HG02870 (cell line): ENCODE data around the gene RTP2.
A peak's percentile ranks its signal among the peaks of the same experiment; 100 is the strongest.

ENCODE experiments used
- ATAC-seq: cut with Tn5 transposase; IDR thresholded peaks from one replicate; pipeline ENCODE4 v1.9.1; 2021; ENCODE audit warnings: mild to moderate bottlenecking, moderate library complexity; ENCODE audit not compliant: unreplicated experiment

Gene RTP2, protein sequence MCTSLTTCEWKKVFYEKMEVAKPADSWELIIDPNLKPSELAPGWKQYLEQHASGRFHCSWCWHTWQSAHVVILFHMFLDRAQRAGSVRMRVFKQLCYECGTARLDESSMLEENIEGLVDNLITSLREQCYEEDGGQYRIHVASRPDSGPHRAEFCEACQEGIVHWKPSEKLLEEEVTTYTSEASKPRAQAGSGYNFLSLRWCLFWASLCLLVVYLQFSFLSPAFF

GRCh38 chr3:187702507-187703033, at the start of gene RTP2:
Gene RTP2 (minus strand): TSS chr3:187702557. CDS start chr3:187702128, 429 bp downstream.
- no peak for ATAC-seq

- ATAC-seq: no peak
These were observed 48.3 kb upstream of the RTP2 start for GRCh38 chr3:187750513-187751123.

DNA sequence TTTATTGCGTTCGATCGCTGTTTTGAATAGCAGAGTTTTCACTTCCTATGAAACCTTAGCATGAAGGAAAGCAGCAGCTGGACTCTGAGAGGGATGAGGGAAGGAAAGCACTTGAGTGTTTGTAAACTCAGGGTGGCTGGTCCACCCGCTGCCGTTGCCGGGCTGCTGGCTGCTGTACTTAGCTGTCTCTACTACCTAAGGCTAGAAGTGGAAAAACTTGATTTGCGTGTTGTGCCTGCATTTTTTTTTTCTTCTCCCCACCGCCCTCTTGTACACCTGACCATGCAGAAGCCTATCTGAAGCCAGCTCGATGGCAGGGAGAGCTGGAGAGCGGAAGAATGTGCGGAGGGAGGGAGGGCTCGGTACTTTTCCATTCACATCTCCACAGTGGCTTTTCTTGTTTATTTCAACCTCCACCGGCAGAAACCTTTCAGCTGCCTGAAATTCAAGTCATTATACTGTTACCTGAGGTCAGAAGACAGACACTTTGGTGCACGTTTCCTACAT, 47.7 kb upstream of the RTP2 start:
- ATAC-seq: no peak

GRCh38 chr3:187748050-187748481, 45.7 kb upstream of the RTP2 start:
- ATAC-seq: no peak

DNA sequence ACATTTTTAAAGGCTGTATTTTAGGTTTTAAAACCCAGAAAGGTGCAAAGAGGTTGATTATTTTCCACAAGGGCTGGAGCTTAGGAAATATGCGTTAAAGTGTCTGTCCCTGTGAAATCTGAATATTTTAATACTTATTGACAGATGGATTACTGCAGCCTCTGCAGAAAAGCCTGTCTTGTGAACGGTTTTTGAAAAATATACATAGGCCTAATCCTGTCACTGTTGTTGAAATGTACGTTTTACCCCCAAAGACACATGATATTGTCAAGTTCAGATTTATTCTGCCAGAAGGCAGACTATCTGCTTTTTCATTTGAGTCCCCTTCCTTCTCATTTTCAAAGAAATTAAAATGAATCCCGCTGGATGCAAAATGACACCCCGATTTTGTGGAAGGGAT, 45.1 kb upstream of the RTP2 start:
- ATAC-seq: no peak

GRCh38 chr3:187746442-187747281, 44.3 kb upstream of the RTP2 start:
- ATAC-seq: no peak

DNA sequence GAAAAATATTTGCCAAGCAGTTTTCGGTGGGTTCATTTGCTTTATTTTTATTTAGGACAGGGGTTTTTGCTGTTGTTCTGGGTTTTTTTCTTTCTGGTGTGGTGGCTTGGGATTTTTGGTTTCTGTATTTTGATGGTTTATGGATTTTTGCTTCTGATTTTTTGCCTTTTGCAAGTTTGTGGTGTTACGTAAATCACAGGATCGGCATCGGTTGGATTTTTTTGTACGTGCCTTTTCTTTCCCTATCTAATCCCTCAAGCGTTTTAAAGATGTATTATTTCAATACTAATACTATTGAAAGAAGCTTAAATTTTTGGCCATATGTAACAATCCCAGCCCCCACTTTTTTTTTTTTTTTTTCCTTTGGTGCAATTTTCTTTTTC, 43.7 kb upstream of the RTP2 start:
- ATAC-seq: no peak

DNA sequence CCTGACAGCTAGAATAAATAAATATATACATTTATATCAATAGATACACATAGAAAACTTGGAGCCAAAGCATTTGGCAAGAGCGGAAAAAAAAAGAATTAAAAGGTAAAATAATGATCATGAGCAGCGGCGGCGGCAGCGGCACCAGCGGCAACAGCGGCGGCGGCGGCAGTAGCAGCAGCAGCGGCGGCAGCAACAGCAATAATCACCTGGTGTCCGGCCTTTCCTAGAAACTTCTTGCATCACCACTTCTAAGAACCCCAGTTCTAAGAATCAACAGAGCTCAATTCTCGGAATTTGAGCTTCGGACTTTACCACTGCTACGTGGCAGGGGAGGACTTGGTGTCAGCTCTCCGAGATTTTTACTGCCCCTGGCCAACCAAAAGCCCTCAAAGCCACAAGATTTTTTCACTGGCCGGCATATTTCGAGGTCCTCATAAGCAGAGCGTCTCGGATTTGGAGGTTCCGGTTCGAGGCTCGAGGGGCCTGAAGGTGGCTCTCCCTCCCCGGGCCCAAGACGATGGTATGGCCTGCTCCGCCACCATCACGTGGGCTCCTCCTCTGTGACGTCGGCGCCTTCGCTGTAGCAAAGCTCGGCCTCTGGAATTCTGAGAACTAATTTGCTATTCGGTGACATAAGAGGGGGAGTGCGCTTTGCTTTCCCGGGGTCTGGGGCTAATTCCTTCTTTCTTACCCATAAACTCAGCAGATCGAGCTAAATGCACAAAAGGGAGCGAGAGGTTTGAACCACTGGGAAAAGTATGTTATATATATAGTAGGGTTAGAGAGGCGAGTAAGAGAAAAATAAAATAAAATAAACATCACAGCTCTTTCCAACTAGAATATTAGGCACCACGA, 43.1 kb upstream of the RTP2 start, which contains the start of gene BCL6:
Gene BCL6 (minus strand): TSS at position 268 of the 858 bp plus-strand sequence. CDS start 11,775 bp downstream, outside the sequence.
- peak; percentile 73 for ATAC-seq

- ATAC-seq: no peak
These were observed 42.1 kb upstream of the RTP2 start for GRCh38 chr3:187744169-187745151.

GRCh38 chr3:187743195-187744141, 41.1 kb upstream of the RTP2 start:
- ATAC-seq: no peak

DNA sequence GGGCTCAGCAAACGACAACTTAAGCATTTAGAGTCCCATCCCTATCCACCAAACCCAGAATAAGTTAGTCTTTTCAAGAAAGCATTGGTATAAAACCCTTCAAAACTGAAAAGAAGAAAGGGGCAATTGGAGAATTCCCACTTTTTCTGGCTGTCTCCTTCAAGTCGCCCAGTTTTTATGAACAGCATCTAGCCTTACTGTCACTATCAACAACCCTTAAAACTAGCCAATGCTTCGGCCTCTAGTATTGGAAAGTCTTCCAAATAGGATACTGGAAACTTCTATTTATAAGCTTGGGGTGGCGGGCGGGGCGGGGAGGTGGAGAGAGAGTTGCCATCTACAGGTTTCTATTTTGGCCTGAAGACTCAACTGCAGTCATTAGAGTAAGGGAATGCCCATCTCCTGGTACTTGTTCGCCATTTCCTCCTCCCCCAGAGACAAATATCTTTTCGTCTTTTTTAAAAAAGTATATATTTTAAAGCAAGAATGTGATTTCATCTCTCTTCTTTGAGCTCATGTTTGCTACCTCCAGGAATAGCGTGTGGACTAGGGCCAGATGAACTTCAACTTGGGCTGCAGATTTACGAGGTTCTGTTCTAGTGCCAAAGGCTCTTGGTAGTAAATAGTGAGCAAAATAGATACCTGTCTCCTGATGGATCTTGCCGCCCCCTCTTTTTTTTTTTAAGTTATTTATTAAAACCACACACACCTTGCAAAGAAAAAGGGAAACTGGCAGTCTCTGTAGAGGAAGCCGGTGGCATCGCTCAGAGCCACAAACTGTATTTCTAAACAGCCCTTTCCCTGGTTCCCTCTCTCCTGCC, 40.2 kb upstream of the RTP2 start:
- no peak for ATAC-seq

DNA sequence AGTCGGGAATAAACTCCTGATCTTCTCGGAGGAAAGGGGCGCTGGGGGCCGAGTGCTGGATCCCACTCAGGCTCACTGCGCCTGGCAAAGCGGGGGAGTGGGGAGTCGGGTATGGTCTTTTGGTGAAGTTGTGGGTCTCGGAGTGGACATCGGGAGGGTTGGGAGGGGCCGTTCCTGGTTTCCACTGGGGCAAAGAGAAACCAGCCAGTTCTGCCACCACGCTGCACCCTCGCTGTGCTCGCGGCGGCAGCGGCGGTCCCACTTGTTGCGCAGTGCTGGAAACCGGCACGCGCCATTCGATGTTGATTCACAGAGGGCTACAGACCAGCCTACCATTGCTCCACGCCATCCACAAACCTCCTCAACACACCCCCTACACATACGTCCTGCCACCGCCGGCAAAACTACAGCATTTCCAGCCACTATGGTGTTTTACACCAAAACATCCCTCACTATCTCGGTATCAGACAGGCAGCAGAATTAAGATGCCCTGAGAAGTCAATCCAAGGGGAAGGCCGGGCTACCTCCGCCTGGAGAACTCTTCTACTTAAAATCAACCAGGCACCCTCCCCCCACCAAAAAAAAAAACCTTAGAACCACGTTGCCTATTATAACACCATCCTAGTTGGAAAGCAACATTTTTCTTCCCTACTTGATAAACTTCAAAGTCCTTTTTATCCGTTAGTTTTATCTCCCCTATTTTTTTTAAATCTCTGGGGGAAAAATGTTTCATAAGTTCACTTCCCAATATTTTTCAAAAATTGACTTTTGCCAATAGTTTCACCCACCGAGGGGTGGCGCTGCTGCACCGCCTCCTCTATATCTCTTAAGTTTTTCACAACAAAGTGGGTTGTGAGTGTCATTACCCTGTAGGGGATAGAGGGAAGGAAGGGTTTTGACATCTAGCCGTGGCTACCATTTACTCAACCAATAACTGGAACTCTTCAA, 39.3 kb upstream of the RTP2 start:
- ATAC-seq: no peak

DNA sequence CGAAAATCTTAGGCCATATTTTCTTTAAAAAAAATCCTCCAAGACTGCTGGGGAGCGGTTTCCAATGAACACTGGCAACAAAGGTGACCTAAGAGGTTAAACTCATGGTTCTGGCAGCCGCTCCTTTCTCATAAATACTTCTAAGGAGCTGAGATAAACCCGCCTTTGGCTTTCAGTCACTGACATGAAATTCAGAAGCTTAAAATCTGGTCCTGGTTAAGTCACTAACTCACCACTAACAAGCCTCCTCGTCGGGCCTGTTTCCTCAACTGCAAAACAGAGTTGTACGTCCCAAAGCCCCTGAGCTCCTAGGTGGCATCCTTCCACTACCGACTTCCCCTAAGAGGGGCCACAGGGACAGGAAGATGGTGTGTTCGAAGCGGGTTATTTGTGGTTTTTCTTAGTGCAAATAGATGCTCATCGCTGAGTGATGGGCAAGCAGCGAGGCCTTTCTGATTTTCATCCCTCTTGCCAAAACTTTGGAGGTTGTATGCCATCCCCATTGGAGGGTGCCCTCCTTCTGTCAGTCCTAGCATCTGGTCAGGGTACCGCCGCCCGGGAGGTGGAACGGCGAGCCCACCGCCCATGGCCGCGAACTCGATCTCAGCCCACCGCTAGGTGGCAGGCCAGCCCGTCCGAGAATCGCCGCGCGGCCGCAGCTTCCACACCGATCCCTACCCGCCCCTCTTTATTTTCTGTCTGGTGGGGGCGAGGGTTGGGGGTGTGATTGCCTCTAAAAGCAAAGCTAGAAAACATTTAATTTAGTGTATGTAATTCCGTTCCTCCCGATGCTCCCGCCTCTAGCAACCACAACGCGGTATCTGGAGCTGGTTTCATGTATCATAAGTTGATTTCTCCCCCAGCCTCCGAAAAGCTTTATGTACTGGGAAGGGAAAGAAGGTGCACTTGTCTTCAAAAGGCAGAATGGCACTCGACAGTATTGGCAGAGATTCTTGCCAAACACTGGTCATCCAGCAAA, 38.4 kb upstream of the RTP2 start:
- ATAC-seq: no peak

DNA sequence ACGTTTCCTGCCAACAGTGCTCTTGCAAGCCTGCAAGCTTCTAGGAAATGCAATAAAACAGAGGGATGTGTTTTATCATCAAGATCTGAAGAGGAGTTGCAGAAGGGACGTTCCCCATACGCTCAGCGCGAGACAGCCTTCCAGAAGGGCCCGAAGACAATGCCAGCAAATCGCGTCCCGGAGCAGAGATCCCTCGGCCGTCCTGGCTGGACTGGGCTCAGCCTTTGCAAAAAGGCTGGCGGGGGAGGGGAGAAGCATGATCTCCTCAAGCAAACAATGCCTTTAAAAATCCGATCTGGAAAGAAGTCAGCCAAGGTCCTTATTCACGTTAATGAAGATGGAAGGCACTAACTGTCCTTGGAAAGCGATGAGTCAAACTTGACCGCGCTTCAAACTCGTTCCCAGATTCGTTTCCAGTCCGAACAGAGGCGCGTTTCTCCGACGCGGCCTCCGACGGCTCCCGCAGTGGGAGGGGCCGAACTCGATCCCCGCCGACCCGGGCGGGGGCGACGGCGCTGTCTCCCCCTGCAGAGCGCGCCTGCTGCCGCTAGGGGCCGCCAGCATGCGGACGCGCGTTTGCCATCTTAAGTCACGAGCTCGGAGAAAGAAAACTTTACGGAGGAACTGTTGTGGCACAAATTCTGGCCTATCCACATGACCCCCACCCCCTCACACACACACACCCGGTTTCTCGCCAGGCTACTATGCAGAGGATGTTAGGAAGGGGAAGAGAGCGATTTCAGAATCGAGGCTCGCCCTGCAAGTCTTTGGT, 37.4 kb upstream of the RTP2 start:
- no peak for ATAC-seq
